ENCODE results near the gene MICU1.
"Not testable (repeated sequence)": the region's sequence is repeated elsewhere in the genome, so short reads cannot be mapped to it uniquely, and the experiment has no call there.

Gene MICU1

DNA sequence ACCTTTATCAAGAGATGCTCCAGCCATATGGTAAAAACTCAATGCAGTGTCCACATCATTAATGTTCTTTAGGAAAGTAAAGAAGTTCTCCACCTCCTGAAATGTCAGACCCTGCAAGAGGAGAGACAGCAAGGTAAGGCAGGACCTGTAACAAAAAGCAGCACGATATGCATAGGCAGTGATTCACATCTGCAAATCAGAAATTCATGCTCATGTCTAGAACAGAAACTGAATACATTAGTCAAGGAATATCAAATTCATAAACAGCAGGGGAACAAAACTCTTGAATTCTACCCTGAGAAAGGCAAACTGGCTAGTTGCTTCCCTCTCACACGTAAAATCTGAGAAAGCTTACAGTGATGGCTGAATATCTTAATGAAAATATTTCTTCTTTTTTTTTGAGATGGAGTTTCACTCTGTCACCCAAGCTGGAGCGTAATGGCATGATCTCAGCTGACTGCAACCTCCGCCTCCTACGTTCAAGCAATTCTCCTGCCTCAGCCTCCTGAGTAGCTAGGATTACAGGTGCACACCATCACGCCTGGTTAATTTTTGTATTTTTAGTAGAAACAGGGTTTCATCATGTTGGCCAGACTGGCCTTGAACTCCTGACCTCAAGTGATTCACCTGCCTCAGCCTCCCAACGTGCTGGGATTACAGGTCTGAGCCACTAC is 217.8 kb downstream of the MICU1 start:
- no peak for TF ChIP-seq PPARA (CRISPR knock-in tag; IDR thresholded peaks at IDR 0.05; ENCODE audit: borderline replicate concordance)
- no peak for TF ChIP-seq TCF4 (CRISPR knock-in tag; IDR thresholded peaks at IDR 0.05; ENCODE audit: borderline replicate concordance)
- TF ChIP-seq ZFP30 (CRISPR knock-in tag; IDR thresholded peaks at IDR 0.05) = no peak
- TF ChIP-seq ZNF565 (CRISPR knock-in tag; conservative IDR thresholded peaks at IDR 0.05; ENCODE audit: low read depth) = no peak
- TF ChIP-seq ARNTL (CRISPR knock-in tag; IDR thresholded peaks at IDR 0.05; ENCODE audit: borderline replicate concordance, low read depth) = no peak
- no peak for TF ChIP-seq ZNF8 (CRISPR knock-in tag; IDR thresholded peaks at IDR 0.05)
- no peak for TF ChIP-seq CSDC2 (CRISPR knock-in tag; IDR thresholded peaks at IDR 0.05)
- TF ChIP-seq ZC3H10 (CRISPR knock-in tag; IDR thresholded peaks at IDR 0.05) = no peak
- no peak for TF ChIP-seq OSR1 (CRISPR knock-in tag; IDR thresholded peaks at IDR 0.05)
- ATAC-seq = no peak

DNA sequence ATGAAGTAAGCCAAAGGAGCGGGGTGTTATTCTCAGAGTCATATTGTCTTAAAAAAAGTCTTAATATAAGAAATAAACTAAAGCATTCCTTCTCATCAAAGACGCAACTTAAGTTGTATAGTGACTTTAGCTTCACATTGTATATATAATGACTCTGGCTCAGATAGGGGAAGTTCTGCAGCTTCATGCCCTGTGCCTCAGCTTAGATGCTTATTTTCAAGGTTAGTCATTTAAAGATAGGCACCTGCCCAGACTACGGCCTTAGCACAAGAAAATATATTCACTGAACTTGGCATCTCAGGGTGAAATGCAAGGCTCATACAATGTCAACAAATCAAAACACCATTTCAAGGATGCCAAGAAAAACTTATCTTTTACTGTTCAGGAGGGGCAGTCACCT is 218.4 kb downstream of the MICU1 start:
- ATAC-seq = no peak

DNA sequence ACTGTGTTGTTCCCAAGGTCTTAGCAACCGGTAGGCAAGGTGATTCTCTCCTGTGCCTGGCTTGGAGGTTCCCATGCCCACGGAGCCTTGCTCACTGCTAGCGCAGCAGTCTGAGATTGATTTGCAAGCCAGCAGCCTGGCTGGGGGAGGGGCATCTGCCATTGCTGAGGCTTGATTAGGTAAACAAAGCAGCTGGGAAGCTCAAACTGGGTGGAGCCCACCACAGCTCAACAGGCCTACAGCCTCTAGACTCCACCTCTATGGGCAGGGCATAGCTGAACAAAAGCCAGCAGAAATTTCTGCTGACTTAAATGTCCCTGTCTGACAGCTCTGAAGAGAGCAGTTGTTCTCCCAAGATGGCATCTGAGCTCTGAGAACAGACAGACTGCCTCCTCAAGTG is 230.3 kb downstream of the MICU1 start:
- ATAC-seq = not testable (repeated sequence)

More for the DNA sequence above, 218.4 kb downstream of the MICU1 start:
- TF ChIP-seq TOX (CRISPR knock-in tag; IDR thresholded peaks at IDR 0.05; ENCODE audit: borderline replicate concordance) (no peak), ZC3H10 (CRISPR knock-in tag; IDR thresholded peaks at IDR 0.05) (no peak), ISL1 (CRISPR knock-in tag; IDR thresholded peaks at IDR 0.05) (no peak), GLIS3 (CRISPR knock-in tag; IDR thresholded peaks at IDR 0.05) (no peak), OSR1 (CRISPR knock-in tag; IDR thresholded peaks at IDR 0.05) (no peak), CSDC2 (CRISPR knock-in tag; IDR thresholded peaks at IDR 0.05) (no peak), ZNF8 (CRISPR knock-in tag; IDR thresholded peaks at IDR 0.05) (no peak), RARB (CRISPR knock-in tag; IDR thresholded peaks at IDR 0.05) (no peak), ESRRG (CRISPR knock-in tag; IDR thresholded peaks at IDR 0.05) (no peak), ARNTL (CRISPR knock-in tag; IDR thresholded peaks at IDR 0.05; ENCODE audit: borderline replicate concordance, low read depth) (no peak), PPARA (CRISPR knock-in tag; IDR thresholded peaks at IDR 0.05; ENCODE audit: borderline replicate concordance) (no peak), BACH2 (CRISPR knock-in tag; IDR thresholded peaks at IDR 0.05; ENCODE audit: borderline replicate concordance) (no peak), SNAI2 (CRISPR knock-in tag; IDR thresholded peaks at IDR 0.05) (no peak), ZNF565 (CRISPR knock-in tag; conservative IDR thresholded peaks at IDR 0.05; ENCODE audit: low read depth) (no peak)
- TF ChIP-seq, protein P1, sequence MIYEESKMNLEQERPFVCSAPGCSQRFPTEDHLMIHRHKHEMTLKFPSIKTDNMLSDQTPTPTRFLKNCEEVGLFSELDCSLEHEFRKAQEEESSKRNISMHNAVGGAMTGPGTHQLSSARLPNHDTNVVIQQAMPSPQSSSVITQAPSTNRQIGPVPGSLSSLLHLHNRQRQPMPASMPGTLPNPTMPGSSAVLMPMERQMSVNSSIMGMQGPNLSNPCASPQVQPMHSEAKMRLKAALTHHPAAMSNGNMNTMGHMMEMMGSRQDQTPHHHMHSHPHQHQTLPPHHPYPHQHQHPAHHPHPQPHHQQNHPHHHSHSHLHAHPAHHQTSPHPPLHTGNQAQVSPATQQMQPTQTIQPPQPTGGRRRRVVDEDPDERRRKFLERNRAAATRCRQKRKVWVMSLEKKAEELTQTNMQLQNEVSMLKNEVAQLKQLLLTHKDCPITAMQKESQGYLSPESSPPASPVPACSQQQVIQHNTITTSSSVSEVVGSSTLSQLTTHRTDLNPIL (CRISPR knock-in tag; IDR thresholded peaks at IDR 0.05; ENCODE audit: low read depth) = no peak
- TF ChIP-seq, protein P2, sequence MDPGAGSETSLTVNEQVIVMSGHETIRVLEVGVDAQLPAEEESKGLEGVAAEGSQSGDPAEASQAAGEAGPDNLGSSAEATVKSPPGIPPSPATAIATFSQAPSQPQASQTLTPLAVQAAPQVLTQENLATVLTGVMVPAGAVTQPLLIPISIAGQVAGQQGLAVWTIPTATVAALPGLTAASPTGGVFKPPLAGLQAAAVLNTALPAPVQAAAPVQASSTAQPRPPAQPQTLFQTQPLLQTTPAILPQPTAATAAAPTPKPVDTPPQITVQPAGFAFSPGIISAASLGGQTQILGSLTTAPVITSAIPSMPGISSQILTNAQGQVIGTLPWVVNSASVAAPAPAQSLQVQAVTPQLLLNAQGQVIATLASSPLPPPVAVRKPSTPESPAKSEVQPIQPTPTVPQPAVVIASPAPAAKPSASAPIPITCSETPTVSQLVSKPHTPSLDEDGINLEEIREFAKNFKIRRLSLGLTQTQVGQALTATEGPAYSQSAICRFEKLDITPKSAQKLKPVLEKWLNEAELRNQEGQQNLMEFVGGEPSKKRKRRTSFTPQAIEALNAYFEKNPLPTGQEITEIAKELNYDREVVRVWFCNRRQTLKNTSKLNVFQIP (CRISPR knock-in tag; IDR thresholded peaks at IDR 0.05; ENCODE audit: borderline replicate concordance, low read depth) = no peak
- TF ChIP-seq, protein P3, sequence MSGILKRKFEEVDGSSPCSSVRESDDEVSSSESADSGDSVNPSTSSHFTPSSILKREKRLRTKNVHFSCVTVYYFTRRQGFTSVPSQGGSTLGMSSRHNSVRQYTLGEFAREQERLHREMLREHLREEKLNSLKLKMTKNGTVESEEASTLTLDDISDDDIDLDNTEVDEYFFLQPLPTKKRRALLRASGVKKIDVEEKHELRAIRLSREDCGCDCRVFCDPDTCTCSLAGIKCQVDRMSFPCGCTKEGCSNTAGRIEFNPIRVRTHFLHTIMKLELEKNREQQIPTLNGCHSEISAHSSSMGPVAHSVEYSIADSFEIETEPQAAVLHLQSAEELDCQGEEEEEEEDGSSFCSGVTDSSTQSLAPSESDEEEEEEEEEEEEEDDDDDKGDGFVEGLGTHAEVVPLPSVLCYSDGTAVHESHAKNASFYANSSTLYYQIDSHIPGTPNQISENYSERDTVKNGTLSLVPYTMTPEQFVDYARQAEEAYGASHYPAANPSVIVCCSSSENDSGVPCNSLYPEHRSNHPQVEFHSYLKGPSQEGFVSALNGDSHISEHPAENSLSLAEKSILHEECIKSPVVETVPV (CRISPR knock-in tag; IDR thresholded peaks at IDR 0.05) = no peak

DNA sequence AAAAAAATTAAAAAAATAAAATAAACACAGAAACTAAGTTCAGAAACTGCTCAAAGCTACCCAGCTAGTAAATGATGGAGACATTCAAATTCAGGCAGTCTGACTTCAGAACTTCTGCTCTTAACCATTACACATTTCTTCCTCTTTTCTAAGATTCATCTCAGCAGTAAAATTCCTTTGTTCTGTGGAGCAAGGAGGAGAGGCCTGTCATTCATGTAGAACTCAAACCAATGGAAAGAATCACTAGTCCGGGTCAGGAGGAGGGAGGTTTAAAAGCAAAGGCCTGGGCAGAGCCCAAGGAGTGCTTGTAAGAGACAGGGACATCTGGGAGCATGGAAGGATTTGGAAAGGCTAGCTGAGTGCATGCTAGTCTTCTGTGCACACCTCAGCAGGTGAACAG is 233.3 kb downstream of the MICU1 start:
- TF ChIP-seq ZFP30 (CRISPR knock-in tag; IDR thresholded peaks at IDR 0.05) = no peak
- TF ChIP-seq ESRRG (CRISPR knock-in tag; IDR thresholded peaks at IDR 0.05) = no peak
- TF ChIP-seq BACH2 (CRISPR knock-in tag; IDR thresholded peaks at IDR 0.05; ENCODE audit: borderline replicate concordance) = no peak
- no peak for TF ChIP-seq ISL1 (CRISPR knock-in tag; IDR thresholded peaks at IDR 0.05)
- TF ChIP-seq, protein P4, sequence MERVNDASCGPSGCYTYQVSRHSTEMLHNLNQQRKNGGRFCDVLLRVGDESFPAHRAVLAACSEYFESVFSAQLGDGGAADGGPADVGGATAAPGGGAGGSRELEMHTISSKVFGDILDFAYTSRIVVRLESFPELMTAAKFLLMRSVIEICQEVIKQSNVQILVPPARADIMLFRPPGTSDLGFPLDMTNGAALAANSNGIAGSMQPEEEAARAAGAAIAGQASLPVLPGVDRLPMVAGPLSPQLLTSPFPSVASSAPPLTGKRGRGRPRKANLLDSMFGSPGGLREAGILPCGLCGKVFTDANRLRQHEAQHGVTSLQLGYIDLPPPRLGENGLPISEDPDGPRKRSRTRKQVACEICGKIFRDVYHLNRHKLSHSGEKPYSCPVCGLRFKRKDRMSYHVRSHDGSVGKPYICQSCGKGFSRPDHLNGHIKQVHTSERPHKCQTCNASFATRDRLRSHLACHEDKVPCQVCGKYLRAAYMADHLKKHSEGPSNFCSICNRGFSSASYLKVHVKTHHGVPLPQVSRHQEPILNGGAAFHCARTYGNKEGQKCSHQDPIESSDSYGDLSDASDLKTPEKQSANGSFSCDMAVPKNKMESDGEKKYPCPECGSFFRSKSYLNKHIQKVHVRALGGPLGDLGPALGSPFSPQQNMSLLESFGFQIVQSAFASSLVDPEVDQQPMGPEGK (CRISPR knock-in tag; IDR thresholded peaks at IDR 0.05; ENCODE audit: borderline replicate concordance) = no peak
- TF ChIP-seq ARNTL (CRISPR knock-in tag; IDR thresholded peaks at IDR 0.05; ENCODE audit: borderline replicate concordance, low read depth) = no peak
- no peak for TF ChIP-seq ZNF565 (CRISPR knock-in tag; conservative IDR thresholded peaks at IDR 0.05; ENCODE audit: low read depth)
- TF ChIP-seq PPARA (CRISPR knock-in tag; IDR thresholded peaks at IDR 0.05; ENCODE audit: borderline replicate concordance) = no peak
- TF ChIP-seq, protein P1 (CRISPR knock-in tag; IDR thresholded peaks at IDR 0.05; ENCODE audit: low read depth) = no peak
- no peak for TF ChIP-seq GLIS3 (CRISPR knock-in tag; IDR thresholded peaks at IDR 0.05)
- TF ChIP-seq ZFP3 (CRISPR knock-in tag; IDR thresholded peaks at IDR 0.05) = no peak
- TF ChIP-seq OSR1 (CRISPR knock-in tag; IDR thresholded peaks at IDR 0.05) = no peak
- TF ChIP-seq ZNF70 (CRISPR knock-in tag; IDR thresholded peaks at IDR 0.05) = no peak
- TF ChIP-seq, protein P3 (CRISPR knock-in tag; IDR thresholded peaks at IDR 0.05) = no peak
- TF ChIP-seq RARB (CRISPR knock-in tag; IDR thresholded peaks at IDR 0.05) = no peak
- TF ChIP-seq SNAI2 (CRISPR knock-in tag; IDR thresholded peaks at IDR 0.05) = no peak
- no peak for TF ChIP-seq TOX (CRISPR knock-in tag; IDR thresholded peaks at IDR 0.05; ENCODE audit: borderline replicate concordance)
- ATAC-seq = no peak
